DOHH2 (cell line): Measurements from ENCODE around the gene PTPRC.
A peak's percentile ranks its signal among the peaks of the same experiment; 100 is the strongest.

ENCODE experiments used
- H3F3A ChIP-seq: fragments of 200-600 bp; sonication (generic), shearing (Covaris generic); 2 replicates; pipeline ENCODE4 v1.6.0; 2016; ENCODE audit warnings: antibody characterized with exemption, mild to moderate bottlenecking; ENCODE audit not compliant: control insufficient read depth, insufficient read depth
- H3K27ac ChIP-seq: fragments of 200-600 bp; sonication (generic); 2 replicates; pipeline ENCODE4 v1.5.1; 2014; ENCODE audit warnings: low read depth, mild to moderate bottlenecking, low read length, moderate library complexity
- H3K27me3 ChIP-seq: fragments of 200-600 bp; sonication (generic); 2 replicates; pipeline ENCODE4 v1.6.1; 2014; ENCODE audit warnings: mild to moderate bottlenecking, low read length, mixed read lengths; ENCODE audit not compliant: control insufficient read depth
- H3K36me3 ChIP-seq: fragments of 200-600 bp; sonication (generic); 2 replicates; pipeline ENCODE4 v1.6.1; 2014; ENCODE audit warnings: mild to moderate bottlenecking, low read length, moderate library complexity, mixed read lengths; ENCODE audit not compliant: control insufficient read depth
- H3K4me1 ChIP-seq: fragments of 200-600 bp; sonication (generic); 2 replicates; pipeline ENCODE4 v1.6.1; 2014; ENCODE audit warnings: mild to moderate bottlenecking, low read length, mixed read lengths; ENCODE audit not compliant: control insufficient read depth
- H3K4me2 ChIP-seq: fragments of 200-600 bp; sonication (generic); 2 replicates; pipeline ENCODE4 v1.6.0; 2014; ENCODE audit warnings: mild to moderate bottlenecking, low read length, moderate library complexity
- H3K4me3 ChIP-seq: fragments of 200-600 bp; sonication (generic); 2 replicates; pipeline ENCODE4 v1.5.1; 2014; ENCODE audit warnings: mild to moderate bottlenecking, low read length, mixed read lengths
- H3K79me2 ChIP-seq: fragments of 200-600 bp; sonication (generic); 2 replicates; pipeline ENCODE4 v1.6.1; 2014; ENCODE audit warnings: mild to moderate bottlenecking, low read length, mixed read lengths; ENCODE audit not compliant: control insufficient read depth
- H3K9me2 ChIP-seq: fragments of 200-600 bp; sonication (generic); replicated peaks from 2 replicates; pipeline ENCODE4 v1.6.1; 2014; ENCODE audit warnings: mild to moderate bottlenecking, low read length, mixed read lengths; ENCODE audit not compliant: control insufficient read depth
- H3K9me3 ChIP-seq: fragments of 200-600 bp; sonication (generic); 2 replicates; pipeline ENCODE4 v1.6.1; 2014; ENCODE audit warnings: antibody characterized with exemption, low read length, mixed read lengths; ENCODE audit not compliant: control insufficient read depth, insufficient read depth
- H4K20me1 ChIP-seq: fragments of 200-600 bp; sonication (generic); 2 replicates; pipeline ENCODE4 v1.6.0; 2014; ENCODE audit warnings: low read depth, mild to moderate bottlenecking, antibody characterized with exemption, low read length, moderate library complexity; ENCODE audit not compliant: control insufficient read depth, insufficient read depth
- CTCF ChIP-seq: fragments of 200-600 bp; sonication (generic); IDR thresholded peaks from one replicate; pipeline ENCODE4 v1.5.1; 2014; ENCODE audit warnings: antibody characterized with exemption, mild to moderate bottlenecking, low read depth, low read length; ENCODE audit not compliant: poor library complexity, severe bottlenecking
- EZH2phosphoT487 ChIP-seq: fragments of 200-600 bp; sonication (generic); IDR thresholded peaks from 2 replicates; pipeline ENCODE4 v1.6.1; 2017; ENCODE audit warnings: borderline replicate concordance, mild to moderate bottlenecking, antibody characterized with exemption, low read length, moderate library complexity, mixed read lengths

The PTPRC gene

GRCh38 chr1:198636391-198636790 lies 2.4 kb upstream of the PTPRC start:
- peaks cover 82% of the 10 kb centered on the region for H3K79me2 ChIP-seq
- peak overlapping the region; percentile 83 for H3K4me3 ChIP-seq
- peak overlapping the region; percentile 96 for H3K4me2 ChIP-seq
- no peaks in the 10 kb centered on the region for H3K9me3 ChIP-seq
- H3K27me3 ChIP-seq: no peaks in the 10 kb centered on the region
- peaks cover 26% of the 10 kb centered on the region for H3K36me3 ChIP-seq
- no peaks in the 10 kb centered on the region for H4K20me1 ChIP-seq
- H3F3A ChIP-seq: peaks cover 51% of the 10 kb centered on the region
- TF ChIP-seq EZH2phosphoT487: no peak
- TF ChIP-seq CTCF: no peak
- no peaks in the 10 kb centered on the region for H3K9me2 ChIP-seq
- peaks cover 74% of the 10 kb centered on the region for H3K4me1 ChIP-seq
- peak overlapping the region; percentile 100 for H3K27ac ChIP-seq

- Histone ChIP-seq H3K79me2 (peaks cover 87% of the 10 kb centered on the region), H3K4me1 (peaks cover 66% of the 10 kb centered on the region), H3K36me3 (peaks cover 34% of the 10 kb centered on the region), H3K9me3 (no peaks in the 10 kb centered on the region), H4K20me1 (no peaks in the 10 kb centered on the region), H3K27ac (peak overlapping the region; percentile 100), H3K4me2 (peak overlapping the region; percentile 96), H3K9me2 (no peaks in the 10 kb centered on the region), H3K27me3 (no peaks in the 10 kb centered on the region), H3F3A (peaks cover 44% of the 10 kb centered on the region), H3K4me3 (peak overlapping the region; percentile 83)
- no peak for TF ChIP-seq EZH2phosphoT487
- no peak for TF ChIP-seq CTCF
Observed at GRCh38 chr1:198637157-198637556, 1.7 kb upstream of the PTPRC start.

- no peaks in the 10 kb centered on the region for H4K20me1 ChIP-seq
- H3K36me3 ChIP-seq: peaks cover 41% of the 10 kb centered on the region
- no peaks in the 10 kb centered on the region for H3K9me2 ChIP-seq
- H3K4me3 ChIP-seq: peak overlapping the region; percentile 83
- H3K27ac ChIP-seq: peak overlapping the region; percentile 100
- no peaks in the 10 kb centered on the region for H3K9me3 ChIP-seq
- H3K27me3 ChIP-seq: no peaks in the 10 kb centered on the region
- H3K4me1 ChIP-seq: peaks cover 66% of the 10 kb centered on the region
- H3K4me2 ChIP-seq: peak overlapping the region; percentile 96
- H3F3A ChIP-seq: peaks cover 42% of the 10 kb centered on the region
- TF ChIP-seq CTCF: no peak
- no peak for TF ChIP-seq EZH2phosphoT487
- H3K79me2 ChIP-seq: peaks cover 87% of the 10 kb centered on the region
Observed at GRCh38 chr1:198637916-198638437, 863 bp upstream of the PTPRC start.
